Ammon's horn (tissue), 1 donor: ENCODE results near the gene MLX.
A peak's percentile ranks its signal among the peaks of the same experiment; 100 is the strongest.

Experiments
- DNase-seq: peaks from one replicate; pipeline ENCODE4 v3.0.0-alpha.2; 2016; ENCODE audit warnings: low spot score

MLX gene, protein sequence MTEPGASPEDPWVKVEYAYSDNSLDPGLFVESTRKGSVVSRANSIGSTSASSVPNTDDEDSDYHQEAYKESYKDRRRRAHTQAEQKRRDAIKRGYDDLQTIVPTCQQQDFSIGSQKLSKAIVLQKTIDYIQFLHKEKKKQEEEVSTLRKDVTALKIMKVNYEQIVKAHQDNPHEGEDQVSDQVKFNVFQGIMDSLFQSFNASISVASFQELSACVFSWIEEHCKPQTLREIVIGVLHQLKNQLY

DNA sequence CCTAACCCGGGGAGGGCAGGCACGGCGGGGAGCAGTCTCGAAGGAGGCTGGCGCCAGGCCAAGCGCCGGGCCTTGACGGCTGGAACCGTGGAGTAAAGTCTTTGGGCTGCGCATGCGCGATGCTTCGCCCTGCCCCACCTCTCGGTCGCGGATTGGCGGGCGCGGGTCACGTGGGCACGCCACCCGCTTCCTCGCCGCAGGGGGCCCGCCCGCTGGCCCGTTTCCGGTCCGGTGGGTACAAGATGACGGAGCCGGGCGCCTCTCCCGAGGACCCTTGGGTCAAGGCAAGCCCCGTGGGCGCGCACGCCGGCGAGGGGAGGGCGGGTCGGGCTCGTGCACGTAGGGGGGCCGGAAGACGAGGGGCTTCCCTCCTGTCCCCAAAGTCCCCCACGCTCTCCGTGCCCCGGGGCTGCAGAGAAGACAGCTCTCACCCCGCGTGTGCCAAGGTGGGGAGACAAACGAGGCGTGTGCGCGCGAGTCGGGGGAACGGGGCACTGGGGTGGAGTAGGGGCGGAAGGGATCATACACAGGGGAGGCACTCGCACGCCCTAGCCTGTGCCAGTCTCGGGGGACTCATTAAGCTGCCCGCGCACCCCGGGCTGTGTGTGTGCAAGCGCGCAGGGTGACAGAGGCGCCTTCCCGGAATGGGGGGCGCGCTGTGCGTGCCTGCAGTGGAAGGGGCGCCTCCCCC is at the start of gene MLX:
TSS of gene MLX (plus strand) at position 218 of the 691 bp plus-strand sequence. CDS start at position 243, 25 bp downstream.
- peak; percentile 94 for DNase-seq

DNA sequence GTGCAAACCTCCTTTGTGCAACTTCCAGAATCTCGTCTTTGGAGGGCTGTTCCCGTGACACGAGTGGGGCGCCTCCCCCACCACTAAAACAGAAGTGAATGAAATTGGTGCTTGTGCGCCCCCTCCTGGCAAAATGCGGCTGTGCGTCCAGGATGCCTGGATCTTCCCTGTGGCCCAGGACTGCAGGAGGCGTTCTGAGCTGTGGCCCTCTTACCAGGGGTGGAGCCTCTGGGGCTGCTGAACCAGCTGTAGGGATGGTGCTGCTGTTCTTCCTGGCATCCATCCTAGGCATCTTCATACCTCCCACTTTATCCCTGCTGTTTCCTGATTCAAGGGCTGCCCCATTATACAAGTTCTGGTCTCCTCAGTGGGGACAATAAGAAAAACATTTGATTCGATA is 49.4 kb upstream of the MLX start:
- peak; percentile 83 for DNase-seq

DNA sequence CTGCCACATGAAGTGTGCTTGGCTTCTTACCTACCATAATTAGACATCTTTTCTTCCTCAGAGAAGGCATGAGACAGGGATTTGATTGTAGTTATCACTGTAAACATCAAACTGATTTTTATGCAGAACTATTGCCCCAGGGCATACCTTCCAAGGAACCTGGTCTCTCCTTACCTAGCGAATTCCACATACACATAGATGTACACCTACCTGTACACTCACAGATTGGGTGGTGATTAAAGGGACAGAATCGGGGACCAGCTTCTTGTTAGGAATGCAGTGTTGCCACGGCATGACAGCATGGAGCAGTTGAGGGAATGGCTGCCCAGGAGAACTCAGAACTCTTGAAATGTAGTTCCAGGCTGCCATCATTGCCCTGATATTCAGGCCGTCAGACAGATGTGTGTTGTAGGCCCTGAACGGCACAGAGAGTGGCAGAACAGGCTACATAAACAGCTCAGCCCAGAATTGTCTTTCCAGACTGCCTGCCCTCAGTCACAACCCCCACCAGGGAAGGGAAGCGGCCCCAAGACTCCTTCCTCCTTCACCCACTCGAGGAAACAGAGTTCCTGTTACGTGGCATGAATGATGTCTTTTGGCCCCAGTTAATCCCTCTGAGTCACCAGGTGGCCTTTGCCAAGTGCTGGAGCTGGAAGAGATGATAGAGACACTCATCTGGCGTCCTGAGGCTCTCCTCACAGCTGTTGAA is 48.7 kb upstream of the MLX start:
- peak; percentile 71 for DNase-seq

DNA sequence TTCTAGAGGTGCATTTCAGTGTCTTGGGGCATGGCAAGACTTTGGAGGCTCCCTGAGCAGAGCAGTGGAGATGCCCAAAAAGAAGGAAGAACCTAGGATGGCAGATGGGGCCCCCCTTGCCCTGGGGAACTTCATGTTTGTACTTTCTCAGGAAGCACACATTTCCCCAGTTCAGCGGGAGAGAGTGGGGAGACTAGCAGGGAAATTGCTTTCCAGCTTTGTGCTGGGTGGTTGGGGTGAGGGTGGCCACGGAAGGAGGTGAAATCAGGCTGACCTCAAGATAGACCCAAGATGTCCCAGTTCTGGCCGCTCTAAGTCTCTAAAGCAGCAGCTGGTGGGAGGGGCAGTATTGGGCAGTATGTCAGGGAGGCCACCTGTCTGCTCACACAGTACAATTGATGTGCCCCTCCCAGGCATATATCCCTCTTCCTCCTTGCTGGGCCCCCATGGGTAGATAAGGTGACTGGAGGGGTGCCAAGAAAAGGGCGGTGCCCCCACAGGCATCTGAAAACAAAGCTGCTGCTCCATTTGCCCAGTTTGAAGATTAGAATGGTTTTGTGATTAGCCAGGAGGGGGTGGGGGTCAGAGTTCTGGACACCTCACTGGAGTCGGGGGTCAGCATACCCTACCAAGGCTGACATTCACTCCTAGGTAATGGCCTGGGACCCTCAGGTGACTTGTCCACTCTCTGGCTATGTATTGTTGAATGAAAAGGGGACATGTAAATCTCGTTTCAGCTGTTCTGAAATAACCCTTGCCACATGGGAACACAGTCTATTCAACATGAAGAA is 48.0 kb upstream of the MLX start:
- DNase-seq = no peak

DNA sequence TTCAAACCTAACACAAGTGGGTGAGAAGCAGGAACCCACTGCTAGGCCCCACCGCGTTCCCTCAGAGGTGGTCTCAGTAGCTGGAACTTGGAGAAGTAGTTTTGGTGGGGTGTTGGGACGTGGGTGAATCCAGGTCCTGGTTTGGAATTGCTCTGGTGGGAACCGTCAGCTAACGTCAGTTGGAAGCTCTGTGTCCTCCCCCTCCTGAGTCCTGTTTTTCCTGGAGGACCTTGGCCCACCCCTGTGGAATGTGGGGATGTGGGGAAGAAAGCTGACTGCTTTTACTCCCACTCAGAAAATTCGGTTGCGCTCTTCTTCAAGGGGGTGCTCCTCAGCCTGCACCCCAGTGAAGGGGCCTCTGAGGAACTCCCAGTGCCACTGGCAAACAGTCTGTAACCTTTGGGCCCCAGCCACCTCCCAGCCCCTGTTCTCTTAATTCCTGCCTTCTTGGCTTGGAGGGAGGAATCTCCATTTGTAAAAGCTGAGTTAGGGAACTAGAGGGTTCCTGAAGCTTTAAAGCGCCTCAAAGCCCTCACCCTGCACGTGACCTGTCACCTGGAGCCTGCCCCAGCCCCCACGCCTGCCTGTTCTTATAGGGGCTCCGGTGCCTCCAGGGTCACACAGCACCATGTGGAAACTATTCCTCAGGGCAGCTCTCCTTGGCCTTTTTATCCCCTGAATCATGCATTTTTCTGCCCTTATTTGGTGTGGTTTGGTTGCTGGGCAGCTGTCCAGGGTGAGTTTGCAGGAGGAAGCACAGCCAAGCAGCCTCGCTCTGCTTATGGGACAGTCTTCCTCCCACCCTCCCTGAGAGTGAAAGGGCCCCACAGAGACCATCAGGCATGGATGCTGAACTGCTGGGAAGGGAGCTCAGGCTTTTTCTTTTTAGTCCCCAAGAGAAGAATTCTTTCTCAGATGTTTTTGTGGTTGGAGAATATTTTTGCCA is 47.1 kb upstream of the MLX start:
- DNase-seq = peak; percentile 90

DNA sequence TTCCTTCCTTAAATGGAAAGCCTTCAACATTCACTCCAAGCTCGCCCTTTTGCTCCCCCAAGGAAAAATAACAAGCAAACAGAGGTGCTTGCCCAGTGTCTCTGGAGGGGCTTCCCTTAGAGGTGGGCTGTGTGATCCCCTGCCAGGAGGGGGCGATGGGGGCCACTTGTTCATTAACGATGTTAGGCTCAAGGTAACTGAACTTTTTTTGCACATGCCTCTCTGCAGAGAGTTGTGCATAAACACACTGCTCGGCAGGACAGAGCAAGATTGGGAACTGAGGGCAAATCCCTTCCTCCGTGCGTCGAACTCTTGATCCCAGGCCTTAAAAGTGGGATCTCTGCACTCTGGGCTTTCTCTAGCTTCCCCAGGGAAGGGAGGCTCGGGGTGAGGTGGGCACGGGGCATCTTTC is 46.4 kb upstream of the MLX start:
- no peak for DNase-seq

DNA sequence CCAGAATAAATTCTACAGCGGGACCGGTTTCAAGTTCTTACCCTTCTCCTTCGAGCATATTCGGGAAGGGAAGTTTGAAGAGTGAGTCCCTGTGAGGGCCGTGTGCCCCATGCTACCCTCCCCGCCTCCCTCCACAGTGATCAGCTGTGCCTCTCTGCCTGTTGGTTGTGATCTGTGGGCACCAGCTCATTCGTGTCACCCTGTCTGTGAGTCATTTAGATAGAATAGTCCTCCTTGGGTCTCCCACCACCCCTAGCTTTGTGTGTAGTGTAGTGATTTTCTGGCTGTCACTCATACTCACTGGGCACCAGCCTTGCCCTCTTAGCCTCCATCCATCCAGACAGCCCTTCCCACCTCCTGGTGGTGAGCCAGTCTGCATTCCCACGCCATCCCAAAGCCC is 45.9 kb upstream of the MLX start:
- no peak for DNase-seq

- DNase-seq = no peak
These were observed 45.1 kb upstream of the MLX start for GRCh38 chr17:42521666-42522262.

- no peak for DNase-seq
These were observed 44.6 kb upstream of the MLX start for GRCh38 chr17:42522263-42522790.

DNA sequence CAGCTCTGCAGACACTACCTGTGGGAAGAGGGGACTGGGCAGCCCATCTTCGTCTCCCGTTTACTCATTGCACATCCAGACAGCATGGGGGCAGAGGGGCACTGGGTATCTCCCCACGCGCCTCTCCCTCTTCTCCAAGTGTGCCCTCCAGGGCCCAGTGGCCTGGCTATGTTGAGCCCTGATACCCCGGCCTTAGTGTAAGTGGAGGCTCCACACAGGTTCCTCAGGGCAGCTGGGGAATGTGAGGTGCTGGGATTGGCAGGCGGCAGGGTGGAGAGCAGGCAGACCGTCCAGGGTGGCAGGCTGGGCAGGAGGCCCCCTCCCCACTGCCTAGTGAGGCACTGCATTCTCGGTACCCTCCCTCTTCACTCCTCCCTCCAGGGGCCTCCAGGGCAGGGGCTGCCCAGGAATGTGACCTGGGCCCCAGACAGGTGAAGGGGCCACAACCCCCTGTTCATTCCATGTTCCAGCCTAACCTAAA is 44.1 kb upstream of the MLX start:
- DNase-seq = no peak

GRCh38 chr17:42525221-42525620 is 41.7 kb upstream of the MLX start:
- no peak for DNase-seq

DNA sequence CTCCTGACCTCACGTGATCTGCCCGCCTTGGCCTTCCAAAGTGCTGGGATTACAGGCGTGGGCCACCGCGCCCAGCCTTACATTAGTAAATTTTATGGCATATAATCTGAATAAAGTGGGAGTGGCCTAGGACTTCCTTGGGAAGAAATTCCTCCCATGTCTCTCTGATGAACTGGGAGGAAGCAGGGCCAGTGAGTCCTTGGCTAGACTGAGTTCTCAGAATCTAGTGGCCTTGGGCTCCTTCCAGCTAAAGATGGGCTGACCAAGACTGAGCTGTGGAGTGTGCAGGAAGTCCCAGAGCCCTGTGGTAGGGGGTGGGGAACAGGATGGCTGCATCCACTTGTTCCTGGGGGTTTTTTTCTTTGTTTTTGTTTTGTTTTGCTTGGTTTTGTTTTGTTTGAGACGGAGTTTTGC is 40.9 kb upstream of the MLX start:
- no peak for DNase-seq

GRCh38 chr17:42527932-42528331 is 39.0 kb upstream of the MLX start:
- no peak for DNase-seq

GRCh38 chr17:42529061-42529460 is 37.8 kb upstream of the MLX start:
- DNase-seq = no peak

GRCh38 chr17:42530952-42531454 is 35.9 kb upstream of the MLX start:
- DNase-seq = no peak

- peak; percentile 80 for DNase-seq
These were observed 35.2 kb upstream of the MLX start for GRCh38 chr17:42531455-42532354.

GRCh38 chr17:42535155-42536047 is 31.5 kb upstream of the MLX start:
- DNase-seq = no peak

GRCh38 chr17:42536048-42536371 is 30.9 kb upstream of the MLX start, which contains the start of gene NAGLU:
NAGLU (plus strand) TSS chr17:42536241; CDS start chr17:42536273, 32 bp downstream.
- DNase-seq = peak; percentile 92
